OCI-LY7 (cell line): Measurements from ENCODE around the gene ANKRD9.

ENCODE experiments used
- EZH2phosphoT487 ChIP-seq: fragments of 200-600 bp; sonication (generic); IDR thresholded peaks from 2 replicates; pipeline ENCODE4 v1.6.1; 2018; ENCODE audit warnings: low read depth, borderline replicate concordance, mild to moderate bottlenecking, mixed run types, antibody characterized with exemption, low read length, moderate library complexity, mixed read lengths
- TF ChIP-seq, protein P1 (sequence below): fragments of 200-600 bp; sonication (generic); conservative IDR thresholded peaks from 2 replicates; pipeline ENCODE4 v1.5.1; 2014; ENCODE audit warnings: mild to moderate bottlenecking, antibody characterized with exemption, low read length, moderate library complexity, mixed read lengths

GRCh38 chr14:102479777-102480176, 29.8 kb downstream of the ANKRD9 start:
- TF ChIP-seq, protein P1, sequence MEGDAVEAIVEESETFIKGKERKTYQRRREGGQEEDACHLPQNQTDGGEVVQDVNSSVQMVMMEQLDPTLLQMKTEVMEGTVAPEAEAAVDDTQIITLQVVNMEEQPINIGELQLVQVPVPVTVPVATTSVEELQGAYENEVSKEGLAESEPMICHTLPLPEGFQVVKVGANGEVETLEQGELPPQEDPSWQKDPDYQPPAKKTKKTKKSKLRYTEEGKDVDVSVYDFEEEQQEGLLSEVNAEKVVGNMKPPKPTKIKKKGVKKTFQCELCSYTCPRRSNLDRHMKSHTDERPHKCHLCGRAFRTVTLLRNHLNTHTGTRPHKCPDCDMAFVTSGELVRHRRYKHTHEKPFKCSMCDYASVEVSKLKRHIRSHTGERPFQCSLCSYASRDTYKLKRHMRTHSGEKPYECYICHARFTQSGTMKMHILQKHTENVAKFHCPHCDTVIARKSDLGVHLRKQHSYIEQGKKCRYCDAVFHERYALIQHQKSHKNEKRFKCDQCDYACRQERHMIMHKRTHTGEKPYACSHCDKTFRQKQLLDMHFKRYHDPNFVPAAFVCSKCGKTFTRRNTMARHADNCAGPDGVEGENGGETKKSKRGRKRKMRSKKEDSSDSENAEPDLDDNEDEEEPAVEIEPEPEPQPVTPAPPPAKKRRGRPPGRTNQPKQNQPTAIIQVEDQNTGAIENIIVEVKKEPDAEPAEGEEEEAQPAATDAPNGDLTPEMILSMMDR = no peak
- no peak for TF ChIP-seq EZH2phosphoT487
